ENCODE measurements around the gene GRIK3.
"Not testable (repeated sequence)": the region's sequence is repeated elsewhere in the genome, so short reads cannot be mapped to it uniquely, and the experiment has no call there.

The GRIK3 gene

GRCh38 chr1:37034121-37035013 lies at the start of gene GRIK3:
Gene GRIK3, minus strand, starts transcription at chr1:37034515. Its CDS starts 407 bp downstream, at chr1:37034108.
- Histone ChIP-seq H3K27ac (ENCODE audit: low read depth, low read length) (no peak within 1 kb of the TSS), H3F3A (ENCODE audit: control insufficient read depth, insufficient read depth) (no peaks in the 10 kb centered on the region), H3K9me3 (ENCODE audit: control insufficient read depth, insufficient read depth, low read length) (no peaks in the 10 kb centered on the region), H3K4me2 (ENCODE audit: low read length) (no peak within 1 kb of the TSS), H3K4me3 (ENCODE audit: low read length) (no peak within 1 kb of the TSS), H4K20me1 (ENCODE audit: control insufficient read depth, insufficient read depth, low read depth, low read length) (no peaks in the 10 kb centered on the region), H3K36me3 (ENCODE audit: control insufficient read depth, low read length) (no peaks in the 10 kb centered on the region), H3K9me2 (replicated peaks; ENCODE audit: control insufficient read depth, low read length) (no peaks in the 10 kb centered on the region), H3K4me1 (ENCODE audit: control insufficient read depth, low read length) (peaks cover 4% of the 10 kb centered on the region), H3K79me2 (ENCODE audit: control insufficient read depth, low read length) (no peaks in the 10 kb centered on the region), H3K27me3 (ENCODE audit: control insufficient read depth, low read length) (peaks cover 24% of the 10 kb centered on the region)
- TF ChIP-seq EZH2phosphoT487 (IDR thresholded peaks at IDR 0.05; ENCODE audit: borderline replicate concordance, low read length) (no peak), CTCF (IDR thresholded peaks at IDR 0.05; ENCODE audit: low read depth, low read length, poor library complexity, severe bottlenecking) (no peak)

GRCh38 chr1:37084013-37084412 lies 49.7 kb upstream of the GRIK3 start:
- Histone ChIP-seq H3K27me3 (ENCODE audit: control insufficient read depth, low read length) (no peaks in the 10 kb centered on the region; the same call in 1 of the 2 replicates), H3K4me2 (ENCODE audit: low read length) (no peak overlapping the region), H3K79me2 (ENCODE audit: control insufficient read depth, low read length) (no peaks in the 10 kb centered on the region), H3K4me1 (ENCODE audit: control insufficient read depth, low read length) (no peaks in the 10 kb centered on the region), H4K20me1 (ENCODE audit: control insufficient read depth, insufficient read depth, low read depth, low read length) (no peaks in the 10 kb centered on the region), H3K9me2 (replicated peaks; ENCODE audit: control insufficient read depth, low read length) (no peaks in the 10 kb centered on the region), H3F3A (ENCODE audit: control insufficient read depth, insufficient read depth) (no peaks in the 10 kb centered on the region), H3K27ac (ENCODE audit: low read depth, low read length) (no peak overlapping the region), H3K9me3 (ENCODE audit: control insufficient read depth, insufficient read depth, low read length) (no peaks in the 10 kb centered on the region), H3K36me3 (ENCODE audit: control insufficient read depth, low read length) (no peaks in the 10 kb centered on the region), H3K4me3 (ENCODE audit: low read length) (no peak overlapping the region)
- no peak for TF ChIP-seq EZH2phosphoT487 (IDR thresholded peaks at IDR 0.05; ENCODE audit: borderline replicate concordance, low read length)

GRCh38 chr1:37083603-37084002 lies 49.3 kb upstream of the GRIK3 start:
- Histone ChIP-seq H3K4me3 (ENCODE audit: low read length) (no peak overlapping the region), H3F3A (ENCODE audit: control insufficient read depth, insufficient read depth) (no peaks in the 10 kb centered on the region), H3K4me2 (ENCODE audit: low read length) (no peak overlapping the region), H3K79me2 (ENCODE audit: control insufficient read depth, low read length) (no peaks in the 10 kb centered on the region), H3K9me2 (replicated peaks; ENCODE audit: control insufficient read depth, low read length) (no peaks in the 10 kb centered on the region), H3K9me3 (ENCODE audit: control insufficient read depth, insufficient read depth, low read length) (no peaks in the 10 kb centered on the region), H3K36me3 (ENCODE audit: control insufficient read depth, low read length) (no peaks in the 10 kb centered on the region), H3K27ac (ENCODE audit: low read depth, low read length) (no peak overlapping the region), H3K4me1 (ENCODE audit: control insufficient read depth, low read length) (no peaks in the 10 kb centered on the region), H4K20me1 (ENCODE audit: control insufficient read depth, insufficient read depth, low read depth, low read length) (no peaks in the 10 kb centered on the region), H3K27me3 (ENCODE audit: control insufficient read depth, low read length) (no peaks in the 10 kb centered on the region; the same call in 1 of the 2 replicates)
- TF ChIP-seq CTCF (IDR thresholded peaks at IDR 0.05; ENCODE audit: low read depth, low read length, poor library complexity, severe bottlenecking) (no peak), EZH2phosphoT487 (IDR thresholded peaks at IDR 0.05; ENCODE audit: borderline replicate concordance, low read length) (no peak)

GRCh38 chr1:37080296-37080986 lies 46.1 kb upstream of the GRIK3 start:
- H3K79me2 ChIP-seq (ENCODE audit: control insufficient read depth, low read length); H3K36me3 ChIP-seq (ENCODE audit: control insufficient read depth, low read length); H3K27me3 ChIP-seq (ENCODE audit: control insufficient read depth, low read length); H3K4me3 ChIP-seq (ENCODE audit: low read length); H3K9me2 ChIP-seq (replicated peaks; ENCODE audit: control insufficient read depth, low read length); H3F3A ChIP-seq (ENCODE audit: control insufficient read depth, insufficient read depth); H3K4me1 ChIP-seq (ENCODE audit: control insufficient read depth, low read length); H3K4me2 ChIP-seq (ENCODE audit: low read length); H3K9me3 ChIP-seq (ENCODE audit: control insufficient read depth, insufficient read depth, low read length); H4K20me1 ChIP-seq (ENCODE audit: control insufficient read depth, insufficient read depth, low read depth, low read length); H3K27ac ChIP-seq (ENCODE audit: low read depth, low read length): not testable (repeated sequence)

All from DOHH2 (cell line).